Activated CD4-positive, alpha-beta T cell treated with anti-CD3 and anti-CD28 coated beads, Interleukin-2, amount 50 U/mL, for 24 hours (primary cell): ENCODE results near the gene ARAP2.

Source experiments
- DNase-seq, 2 donors: peaks; one replicate each; pipeline ENCODE4 v3.0.0-alpha.2; 2020; ENCODE audit warnings: low read depth in 1 of 2, low spot score in 1 of 2

Gene ARAP2

GRCh38 chr4:36130641-36131040, 113.7 kb downstream of the ARAP2 start:
- no peak for DNase-seq

DNA sequence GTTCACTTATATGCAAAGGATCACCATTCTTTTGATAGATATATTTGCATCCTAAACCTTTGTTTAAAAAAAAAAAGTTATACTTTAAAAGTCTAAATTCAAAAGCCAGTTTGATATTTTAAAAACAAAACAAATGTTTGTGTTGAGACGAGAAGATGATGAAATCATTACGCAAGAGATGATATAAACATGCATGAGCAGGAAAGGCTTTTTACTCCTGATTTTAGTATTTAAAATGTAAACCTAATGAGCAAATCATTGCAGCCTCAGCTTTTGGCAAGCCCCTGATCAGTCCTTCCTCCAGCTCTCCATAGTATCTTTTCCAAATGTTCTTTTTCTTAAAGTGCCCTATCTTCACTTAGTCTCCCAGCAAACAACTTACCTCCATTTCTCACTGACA, 115.6 kb downstream of the ARAP2 start:
- no peak for DNase-seq

- DNase-seq = no peak
Observed at GRCh38 chr4:36123906-36124305, 120.4 kb downstream of the ARAP2 start.

GRCh38 chr4:36115312-36115711, 129.0 kb downstream of the ARAP2 start:
- no peak for DNase-seq

DNA sequence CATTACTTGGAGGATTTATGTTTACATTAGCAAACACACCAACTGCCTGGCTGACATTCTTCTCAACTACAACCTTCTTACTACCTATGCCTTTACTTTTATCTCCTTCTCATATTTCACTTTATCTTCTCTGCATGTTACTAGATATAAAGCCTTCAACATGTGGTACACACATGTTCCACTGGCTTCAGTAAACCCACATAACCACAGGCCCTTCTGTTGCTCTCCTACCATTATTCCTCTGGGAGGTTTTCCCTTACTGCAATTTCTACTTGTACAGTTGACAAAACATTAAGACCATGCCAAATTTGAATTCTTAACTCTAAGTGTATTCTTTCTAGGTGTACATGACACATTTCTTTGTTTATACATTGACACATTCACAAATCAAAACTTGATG, 133.1 kb downstream of the ARAP2 start:
- no peak for DNase-seq

DNA sequence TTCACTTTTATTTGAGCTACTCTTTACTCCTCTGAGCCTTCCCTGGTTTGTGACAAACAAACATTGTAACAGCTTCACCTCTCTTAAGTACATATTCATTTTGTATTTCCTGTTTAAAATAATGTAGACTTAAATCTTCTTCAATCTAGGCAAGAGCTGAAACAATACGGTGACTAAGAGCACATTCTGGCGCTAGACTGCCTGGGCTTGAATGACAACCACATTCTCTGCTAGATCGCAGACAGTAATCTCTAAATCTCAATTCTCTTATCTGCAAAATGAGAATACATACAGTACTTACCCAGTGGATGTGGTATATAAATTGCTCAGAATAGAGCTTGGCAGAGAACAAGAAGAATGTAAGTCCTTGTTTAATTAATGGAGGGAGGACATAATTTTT, 144.8 kb downstream of the ARAP2 start:
- DNase-seq = no peak

GRCh38 chr4:36094995-36095394, 149.3 kb downstream of the ARAP2 start:
- DNase-seq = no peak

DNA sequence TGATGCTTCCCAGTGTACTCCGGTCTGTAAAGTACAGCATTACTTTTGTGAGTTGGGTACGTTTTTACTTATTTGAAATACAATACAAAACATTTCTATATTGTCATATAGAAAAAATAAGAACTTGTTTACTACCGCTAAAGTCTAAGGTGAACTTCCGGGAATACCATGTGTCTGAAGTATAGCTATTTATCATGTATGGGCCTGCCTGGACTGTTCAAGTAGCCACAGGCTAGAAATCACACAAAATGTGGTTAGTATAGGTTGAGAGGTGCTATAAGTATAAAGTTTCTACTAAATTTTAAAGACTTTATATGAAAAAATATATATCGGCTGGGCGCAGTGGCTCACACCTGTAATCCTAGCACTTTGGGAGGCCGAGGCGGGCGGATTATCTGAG, 152.3 kb downstream of the ARAP2 start:
- no peak for DNase-seq

DNA sequence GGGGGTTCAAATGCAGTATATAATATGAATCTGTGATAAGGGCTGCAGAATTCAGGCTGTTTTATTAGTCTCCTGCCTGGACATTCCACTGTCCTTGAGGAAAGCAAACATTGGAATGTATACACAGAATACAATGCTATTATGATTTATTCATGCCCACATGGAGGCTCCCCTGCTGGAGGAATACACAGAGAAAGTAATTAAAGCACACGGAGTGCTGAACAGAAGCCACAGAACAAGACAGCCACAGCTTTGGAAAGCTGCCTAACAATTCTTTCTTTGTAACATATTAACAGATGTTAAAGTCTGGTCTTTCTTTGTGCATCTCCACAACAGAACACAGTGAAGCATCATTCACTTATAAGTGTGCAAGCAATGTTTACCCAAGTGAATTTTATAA, 155.8 kb downstream of the ARAP2 start:
- DNase-seq = no peak

DNA sequence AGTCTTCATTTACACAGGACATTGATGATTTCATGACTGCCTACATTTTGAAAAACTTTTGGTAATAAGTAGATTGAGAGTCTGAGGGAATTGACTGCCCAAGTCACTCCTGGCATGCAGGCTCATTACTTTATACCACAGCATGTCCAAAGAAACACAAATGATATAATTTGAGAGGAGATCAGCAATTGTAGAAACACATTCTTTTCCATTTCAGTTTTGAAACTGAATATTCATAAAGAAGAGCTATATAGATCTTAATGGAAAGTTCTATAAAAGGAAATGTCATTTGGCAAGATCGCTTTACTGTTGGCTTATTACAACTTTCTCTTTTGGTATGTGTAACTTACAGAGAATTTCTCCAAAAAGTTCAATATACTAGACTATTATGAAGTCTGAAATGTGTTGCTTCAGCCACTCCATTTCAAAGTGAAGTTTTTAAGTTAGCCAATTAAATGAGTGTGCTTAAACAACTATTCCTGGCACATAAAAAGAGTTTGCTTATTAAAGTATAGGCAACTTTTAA, 158.0 kb downstream of the ARAP2 start:
- no peak for DNase-seq

DNA sequence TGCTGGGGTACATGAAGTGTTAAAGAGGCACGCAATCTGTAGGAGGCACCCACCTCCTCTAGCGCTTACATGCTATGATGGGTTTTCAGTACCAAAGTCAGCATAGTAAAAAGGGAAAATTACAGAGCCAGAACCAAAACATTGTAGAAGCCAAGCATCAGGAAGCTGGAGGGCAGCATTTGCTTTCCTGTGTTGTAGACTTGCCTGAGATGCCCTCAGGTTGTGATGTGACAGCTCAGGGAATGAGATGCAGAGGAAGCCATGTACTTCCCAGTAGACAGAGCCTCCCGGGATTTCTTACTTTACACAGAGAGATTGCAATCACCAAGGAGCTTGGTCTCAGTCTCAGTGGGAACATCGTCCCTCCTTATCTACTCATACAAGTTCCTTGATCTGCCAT, 161.5 kb downstream of the ARAP2 start:
- DNase-seq = no peak

DNA sequence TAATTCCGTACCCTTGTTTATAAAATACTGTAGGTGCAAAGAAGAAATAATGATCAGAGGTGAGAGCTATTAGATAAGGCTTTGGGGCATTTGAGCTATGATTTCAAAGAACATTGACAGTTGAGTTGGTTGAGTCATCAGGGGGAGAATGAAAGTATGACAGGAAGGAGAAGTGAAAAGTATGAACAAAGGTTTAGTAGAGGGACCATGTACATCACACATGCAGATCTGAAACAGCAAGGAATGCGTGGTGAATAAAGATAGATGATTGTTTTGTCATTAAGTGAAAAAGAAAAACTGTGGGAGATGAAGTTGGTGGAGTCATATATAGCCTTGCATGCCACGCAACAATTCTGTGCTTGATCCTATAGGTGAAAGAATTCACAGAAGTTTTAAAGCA, 163.1 kb downstream of the ARAP2 start:
- DNase-seq = peak in 1 of 2 donors; percentile 4

GRCh38 chr4:36079666-36080065, 164.6 kb downstream of the ARAP2 start:
- DNase-seq = no peak

DNA sequence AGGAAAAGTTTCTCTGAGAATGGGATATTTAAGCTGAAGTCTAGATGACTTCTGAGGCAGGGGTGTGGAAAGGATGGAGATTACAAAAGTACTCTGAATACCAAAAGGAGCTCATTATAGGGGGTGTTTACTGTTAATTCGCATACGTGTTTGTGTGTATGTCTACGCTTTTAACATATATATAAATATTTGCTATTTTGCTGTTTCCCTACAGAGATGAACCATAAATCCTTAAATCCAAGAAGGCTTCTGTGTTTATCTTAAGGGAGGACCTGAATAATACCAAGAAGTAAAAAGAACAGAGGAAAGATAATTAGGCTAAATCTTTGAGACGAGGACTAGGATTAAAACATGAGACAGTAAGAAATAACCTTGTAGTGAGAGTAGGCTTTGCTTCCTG, 166.0 kb downstream of the ARAP2 start:
- DNase-seq = no peak

GRCh38 chr4:36072529-36072928, 171.8 kb downstream of the ARAP2 start:
- DNase-seq = no peak

DNA sequence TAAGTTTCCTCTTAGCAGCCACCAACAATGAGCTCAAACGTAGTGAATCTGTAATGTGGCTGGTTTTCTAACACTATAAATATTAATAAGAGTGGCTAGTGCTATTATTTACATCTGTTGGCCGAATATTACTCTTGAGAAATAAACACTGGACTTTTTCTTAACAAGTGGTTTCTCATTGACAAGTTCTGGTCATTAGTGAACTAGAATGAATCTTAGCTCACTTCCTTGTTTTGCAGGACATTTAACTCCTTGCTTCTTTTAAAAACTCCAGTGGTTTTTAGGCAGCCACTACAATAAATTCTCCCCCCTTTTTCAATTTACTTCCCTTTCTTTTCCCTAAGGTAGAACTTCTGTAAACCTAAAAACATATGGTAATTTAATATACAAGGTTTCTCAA, 177.2 kb downstream of the ARAP2 start:
- DNase-seq = no peak

GRCh38 chr4:36065274-36065871, 178.9 kb downstream of the ARAP2 start:
- DNase-seq = no peak

GRCh38 chr4:36064117-36064516, 180.2 kb downstream of the ARAP2 start:
- DNase-seq = no peak

DNA sequence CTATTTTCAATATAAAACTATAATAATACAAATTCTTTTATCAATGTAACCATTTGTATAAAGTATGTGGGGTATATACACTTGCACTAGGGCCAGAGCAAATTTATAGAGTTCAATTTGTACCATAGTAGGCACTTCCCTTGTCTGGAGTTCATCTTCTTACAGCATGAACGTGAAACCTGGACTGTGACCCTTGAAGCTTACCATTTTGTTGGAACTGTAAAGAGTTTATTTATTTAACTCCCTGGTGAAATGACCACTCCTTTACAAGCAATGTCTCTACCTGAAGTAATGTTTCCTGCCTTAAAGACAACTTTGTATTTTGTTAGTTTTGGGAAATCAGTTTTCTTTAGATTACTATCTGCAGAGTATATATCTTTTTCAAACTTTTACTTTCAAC, 188.2 kb downstream of the ARAP2 start:
- DNase-seq = no peak

- DNase-seq = no peak
Observed at GRCh38 chr4:36054694-36055422, 189.5 kb downstream of the ARAP2 start.

DNA sequence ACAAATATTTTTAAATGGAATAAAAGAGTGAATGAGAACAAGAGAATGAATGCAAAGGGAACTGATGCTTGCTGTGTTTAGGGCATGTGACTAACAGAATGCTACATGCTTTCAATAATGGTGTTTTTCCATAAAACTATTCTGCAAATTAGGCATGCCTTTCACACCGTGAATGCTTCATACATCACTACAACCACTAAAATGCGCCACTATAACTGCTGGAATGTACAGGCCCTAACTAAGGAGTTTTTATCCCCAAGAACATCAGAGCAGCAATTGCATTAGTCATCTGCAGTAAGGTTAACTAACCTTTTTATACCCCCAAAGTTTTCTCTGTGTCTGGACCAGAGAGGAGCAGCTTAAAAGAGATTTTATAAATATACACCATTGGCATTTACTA, 190.4 kb downstream of the ARAP2 start:
- no peak for DNase-seq

DNA sequence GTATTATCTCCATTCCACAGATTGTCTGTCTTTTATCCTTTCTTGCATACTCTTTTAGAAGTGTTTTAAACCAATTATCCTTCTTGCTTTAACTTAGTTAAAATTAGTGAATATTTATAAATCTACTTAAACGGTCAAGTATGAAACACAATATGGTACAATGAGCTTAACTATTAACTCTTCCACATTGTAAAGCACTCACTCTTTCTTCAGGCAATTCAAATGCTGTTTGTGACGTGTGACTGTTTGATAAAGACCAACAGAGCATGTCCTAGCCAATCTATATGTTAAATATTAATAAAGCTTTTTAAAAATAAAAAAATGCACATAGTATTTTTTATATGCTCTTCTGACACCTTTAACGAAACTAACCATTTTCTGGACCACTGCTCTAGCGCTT, 192.7 kb downstream of the ARAP2 start:
- DNase-seq = no peak

DNA sequence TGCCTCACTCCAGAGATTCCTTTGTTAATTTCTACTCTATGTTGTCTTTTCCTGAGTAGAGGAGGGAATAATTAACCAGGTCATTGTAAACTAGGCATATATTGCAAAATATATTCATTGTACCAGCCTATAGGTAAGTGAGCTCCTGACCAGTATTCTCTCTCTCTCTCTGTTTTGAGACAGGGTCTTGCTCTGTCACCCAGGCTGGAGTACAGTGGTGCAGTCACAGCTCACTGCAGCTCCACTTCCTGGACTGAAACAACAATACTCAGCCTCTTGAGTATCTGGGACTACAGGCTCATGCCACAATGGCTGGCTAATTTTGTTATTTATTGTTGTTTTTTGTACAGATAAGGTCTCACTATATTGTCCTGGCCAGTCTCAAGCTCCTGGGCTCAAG, 198.3 kb downstream of the ARAP2 start:
- DNase-seq = no peak
